A673 (cell line): ENCODE results near the gene HIBADH. TPM values are rescaled to one million over a fixed set of nuclear protein-coding genes. Genes with fewer than 3 reads are reported as not detected.

Experiments
- BruUV-seq: library from RNA; stranded (reverse); fragments of 400-500 nt; replicated peaks from 2 replicates; lab custom pipeline; 2021; lab: Mats Ljungman, UMichigan
- CTCF ChIA-PET: fragments of 300-600 bp; sonication (Branson Sonifier 250); formaldehyde crosslinking; loops from one replicate; lab custom pipeline; 2022; ENCODE audit warnings: antibody characterized with exemption; lab: Charles Lee
- POLR2A ChIA-PET: fragments of 300-600 bp; sonication (Branson Sonifier 250); formaldehyde crosslinking; loops from one replicate; lab custom pipeline; 2022; ENCODE audit warnings: antibody characterized with exemption; ENCODE audit not compliant: low non-redundant PET; lab: Charles Lee
- DNase-seq: peaks from one replicate; pipeline ENCODE4 v3.0.0-alpha.2; 2015; ENCODE audit warnings: low spot score
- H3K27ac ChIP-seq: fragments of 200-600 bp; sonication (generic); 2 replicates; pipeline ENCODE4 v1.5.1; 2016; ENCODE audit warnings: mixed run types, low read depth, mild to moderate bottlenecking, mixed read lengths, antibody characterized with exemption, low read length; ENCODE audit not compliant: poor library complexity, severe bottlenecking
- H3K27me3 ChIP-seq: fragments of 200-600 bp; sonication (generic); replicated peaks from 2 replicates; pipeline ENCODE4 v1.6.1; 2017; ENCODE audit warnings: mixed run types, low read depth, mild to moderate bottlenecking, mixed read lengths, antibody characterized with exemption, low read length; ENCODE audit not compliant: insufficient read depth, poor library complexity
- H3K36me3 ChIP-seq: fragments of 200-600 bp; sonication (generic); 2 replicates; pipeline ENCODE4 v1.6.1; 2016; ENCODE audit warnings: mixed run types, mild to moderate bottlenecking, mixed read lengths, antibody characterized with exemption, low read length; ENCODE audit not compliant: insufficient read depth, poor library complexity, severe bottlenecking
- H3K4me1 ChIP-seq: fragments of 200-600 bp; sonication (generic); 2 replicates; pipeline ENCODE4 v1.6.1; 2017; ENCODE audit warnings: mixed run types, mild to moderate bottlenecking, mixed read lengths, antibody characterized with exemption, low read length; ENCODE audit not compliant: insufficient read depth, poor library complexity, severe bottlenecking
- H3K4me3 ChIP-seq: fragments of 200-600 bp; sonication (generic); 2 replicates; pipeline ENCODE4 v1.5.1; 2016; ENCODE audit warnings: low read depth, mixed run types, mild to moderate bottlenecking, mixed read lengths, low read length; ENCODE audit not compliant: poor library complexity, severe bottlenecking
- H3K9me3 ChIP-seq: fragments of 200-600 bp; sonication (generic); 2 replicates; pipeline ENCODE4 v1.6.1; 2016; ENCODE audit warnings: mixed run types, low read depth, mild to moderate bottlenecking, mixed read lengths, antibody characterized with exemption, low read length; ENCODE audit not compliant: poor library complexity, severe bottlenecking
- EZH2 ChIP-seq: fragments of 200-600 bp; sonication (generic); IDR thresholded peaks from 2 replicates; pipeline ENCODE4 v1.6.1; 2017; ENCODE audit warnings: borderline replicate concordance, low read depth, mild to moderate bottlenecking, mixed read lengths, antibody characterized with exemption, low read length; ENCODE audit not compliant: poor library complexity, severe bottlenecking
- intact Hi-C: fragments of 100-400 bp; cut with micrococcal nuclease; formaldehyde crosslinking; loops from one replicate; pipeline ENCODE4 v1.10.0; 2022; ENCODE audit not compliant: unreplicated experiment
- total RNA-seq: library from RNA; stranded (reverse); gene quantifications from 2 replicates; pipeline ENCODE4 v1.2.3, GENCODE V29; 2021
- TF ChIP-seq, protein P1 (sequence below): fragments of 300-800, 200-600 bp; sonication (generic); conservative IDR thresholded peaks from 2 replicates; pipeline ENCODE4 v1.5.1; 2017; ENCODE audit warnings: low read depth, mild to moderate bottlenecking, antibody characterized with exemption, low read length, moderate library complexity, mixed read lengths

The HIBADH gene
- total RNA-seq, 1 experiment from 2014 or later = 10.2 TPM

DNA sequence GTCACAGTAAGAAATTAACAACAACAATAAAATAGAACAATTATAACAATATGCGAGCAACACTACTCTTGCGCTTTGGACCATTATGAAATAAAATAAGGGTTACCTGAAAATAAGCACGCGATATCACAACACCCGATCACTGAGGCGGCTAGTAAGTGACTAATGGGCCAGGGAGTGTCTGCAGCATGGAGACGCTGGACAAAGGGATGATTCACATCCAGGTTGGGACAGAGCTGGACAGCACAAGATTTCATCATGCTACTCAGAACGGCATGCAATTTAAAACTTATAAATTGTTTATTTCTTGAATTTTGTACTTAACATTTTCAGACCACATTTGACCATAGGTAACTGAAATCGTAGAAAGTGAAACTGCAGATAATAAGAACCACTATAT is 15.6 kb downstream of the HIBADH start:
- Histone ChIP-seq H3K36me3 (no peaks in the 10 kb centered on the region), H3K27me3 (no peaks in the 10 kb centered on the region), H3K4me1 (peaks cover 4% of the 10 kb centered on the region), H3K9me3 (no peaks in the 10 kb centered on the region), H3K4me3 (no peak overlapping the region), H3K27ac (no peak overlapping the region)
- TF ChIP-seq, protein P1, sequence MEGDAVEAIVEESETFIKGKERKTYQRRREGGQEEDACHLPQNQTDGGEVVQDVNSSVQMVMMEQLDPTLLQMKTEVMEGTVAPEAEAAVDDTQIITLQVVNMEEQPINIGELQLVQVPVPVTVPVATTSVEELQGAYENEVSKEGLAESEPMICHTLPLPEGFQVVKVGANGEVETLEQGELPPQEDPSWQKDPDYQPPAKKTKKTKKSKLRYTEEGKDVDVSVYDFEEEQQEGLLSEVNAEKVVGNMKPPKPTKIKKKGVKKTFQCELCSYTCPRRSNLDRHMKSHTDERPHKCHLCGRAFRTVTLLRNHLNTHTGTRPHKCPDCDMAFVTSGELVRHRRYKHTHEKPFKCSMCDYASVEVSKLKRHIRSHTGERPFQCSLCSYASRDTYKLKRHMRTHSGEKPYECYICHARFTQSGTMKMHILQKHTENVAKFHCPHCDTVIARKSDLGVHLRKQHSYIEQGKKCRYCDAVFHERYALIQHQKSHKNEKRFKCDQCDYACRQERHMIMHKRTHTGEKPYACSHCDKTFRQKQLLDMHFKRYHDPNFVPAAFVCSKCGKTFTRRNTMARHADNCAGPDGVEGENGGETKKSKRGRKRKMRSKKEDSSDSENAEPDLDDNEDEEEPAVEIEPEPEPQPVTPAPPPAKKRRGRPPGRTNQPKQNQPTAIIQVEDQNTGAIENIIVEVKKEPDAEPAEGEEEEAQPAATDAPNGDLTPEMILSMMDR = no peak
- no peak for TF ChIP-seq EZH2
- CTCF ChIA-PET = no interaction called here
- intact Hi-C loops = no loop called here
- no TSS peak for BruUV-seq
- no peak for DNase-seq
- POLR2A ChIA-PET = no interaction called here

DNA sequence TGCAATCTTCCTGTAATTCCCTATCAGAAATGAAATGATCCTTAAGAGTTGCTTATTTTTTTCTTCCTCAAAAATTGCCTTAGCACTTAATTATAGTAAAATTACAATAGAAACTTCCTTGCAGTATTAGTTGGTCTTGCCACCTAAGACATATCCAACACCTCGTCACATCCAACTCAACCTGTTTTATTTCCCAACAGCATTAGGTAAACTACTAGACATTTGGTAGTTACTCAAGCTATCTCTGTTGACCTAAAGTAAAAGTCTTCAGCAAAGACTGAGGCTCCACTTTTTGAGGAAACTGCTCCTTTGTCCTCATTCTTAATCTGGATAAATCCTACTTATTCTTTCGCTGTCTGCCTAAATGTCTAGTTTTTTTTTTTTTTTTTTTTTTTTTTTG is 20.4 kb downstream of the HIBADH start:
- Histone ChIP-seq H3K4me3 (no peak overlapping the region), H3K9me3 (no peaks in the 10 kb centered on the region), H3K4me1 (peaks cover 4% of the 10 kb centered on the region), H3K27ac (no peak overlapping the region), H3K36me3 (no peaks in the 10 kb centered on the region), H3K27me3 (no peaks in the 10 kb centered on the region)
- no peak for DNase-seq
- BruUV-seq = no TSS peak
- CTCF ChIA-PET = no interaction called here
- intact Hi-C loops = no loop called here
- TF ChIP-seq EZH2 = no peak
- TF ChIP-seq, protein P1 = no peak
- POLR2A ChIA-PET = no interaction called here

DNA sequence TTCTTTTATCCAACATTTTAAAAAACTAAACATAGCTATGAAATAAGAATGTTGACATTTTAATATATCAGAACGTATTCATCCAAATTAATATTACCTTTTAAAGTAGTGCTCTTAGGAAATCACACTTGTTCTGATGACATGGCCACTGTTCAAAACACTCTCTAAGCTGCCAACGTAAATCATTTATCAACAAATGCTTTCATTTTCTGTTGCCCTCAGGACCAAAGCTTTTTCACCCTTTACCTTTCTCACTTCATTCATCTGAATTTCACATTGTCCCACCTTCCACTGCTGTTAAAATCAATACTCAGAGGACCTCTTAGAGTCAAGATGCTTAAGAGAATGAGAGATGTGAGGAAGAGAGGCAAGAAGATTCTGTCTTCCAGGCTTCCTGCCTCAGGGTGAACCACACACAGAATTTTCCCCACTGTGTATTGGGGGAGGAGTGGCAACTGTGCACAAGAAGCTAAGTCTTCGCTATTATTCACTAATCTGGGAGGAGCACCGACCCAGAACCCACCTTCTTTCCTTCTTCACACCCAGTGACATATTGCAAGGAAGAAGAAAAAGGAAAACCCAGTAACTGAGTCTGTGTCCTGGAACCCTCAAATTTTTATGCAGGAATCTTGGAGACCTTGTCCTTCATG is 21.0 kb downstream of the HIBADH start:
- DNase-seq = no peak
- Histone ChIP-seq H3K36me3 (no peaks in the 10 kb centered on the region), H3K27me3 (no peaks in the 10 kb centered on the region), H3K9me3 (no peaks in the 10 kb centered on the region), H3K4me1 (peaks cover 4% of the 10 kb centered on the region), H3K27ac (no peak overlapping the region), H3K4me3 (no peak overlapping the region)
- CTCF ChIA-PET = no interaction called here
- no TSS peak for BruUV-seq
- TF ChIP-seq, protein P1 = no peak
- TF ChIP-seq EZH2 = no peak
- intact Hi-C loops = no loop called here
- POLR2A ChIA-PET = no interaction called here
